OCI-LY3 (cell line): ENCODE data around the gene ALDH1L1.

Experiments
- H2AFZ ChIP-seq: fragments of 200-600, 300-600 bp; shearing (Covaris generic); 2 replicates; pipeline ENCODE4 v1.6.0; 2014; ENCODE audit warnings: antibody characterized with exemption, low read depth, low read length
- H3K27ac ChIP-seq: fragments of 200-600, 300-600 bp; sonication (generic); 2 replicates; pipeline ENCODE4 v1.5.1; 2014; ENCODE audit warnings: mild to moderate bottlenecking, low read length, moderate library complexity, mixed read lengths
- H3K27me3 ChIP-seq: fragments of 200-600, 300-600 bp; sonication (generic); 2 replicates; pipeline ENCODE4 v1.6.1; 2014; ENCODE audit warnings: low read depth, low read length, mixed read lengths
- H3K36me3 ChIP-seq: fragments of 200-600, 300-600 bp; sonication (generic); replicated peaks from 2 replicates; pipeline ENCODE3; 2014; ENCODE audit warnings: low read depth, low read length, mixed read lengths
- H3K4me1 ChIP-seq: fragments of 300-600, 200-600 bp; sonication (generic); 2 replicates; pipeline ENCODE4 v1.6.1; 2014; ENCODE audit warnings: low read length, mixed read lengths
- H3K4me2 ChIP-seq: fragments of 200-600, 300-600 bp; sonication (generic); 2 replicates; pipeline ENCODE4 v1.6.1; 2014; ENCODE audit warnings: low read length, mixed read lengths
- H3K4me3 ChIP-seq: fragments of 300-600, 200-600 bp; sonication (generic); 2 replicates; pipeline ENCODE4 v1.5.1; 2014; ENCODE audit warnings: antibody characterized with exemption, mild to moderate bottlenecking, low read length, moderate library complexity
- H3K79me2 ChIP-seq: fragments of 300-600, 200-600 bp; shearing (Covaris generic); 2 replicates; pipeline ENCODE4 v1.6.1; 2014; ENCODE audit warnings: mild to moderate bottlenecking, low read length, mixed read lengths
- H3K9ac ChIP-seq: fragments of 300-600, 200-600 bp; shearing (Covaris generic); 2 replicates; pipeline ENCODE4 v1.6.0; 2014; ENCODE audit warnings: mild to moderate bottlenecking, low read length, moderate library complexity
- H3K9me3 ChIP-seq: fragments of 200-600, 300-600 bp; shearing (Covaris generic); 2 replicates; pipeline ENCODE4 v1.6.1; 2014; ENCODE audit warnings: low read length, mixed read lengths; ENCODE audit not compliant: insufficient read depth
- H4K20me1 ChIP-seq: fragments of 200-600, 300-600 bp; sonication (generic); 2 replicates; pipeline ENCODE4 v1.6.1; 2016; ENCODE audit warnings: low read length, mixed read lengths; ENCODE audit not compliant: insufficient read depth
- EZH2phosphoT487 ChIP-seq: fragments of 200-600 bp; shearing (Covaris generic); IDR thresholded peaks from 2 replicates; pipeline ENCODE4 v1.6.1; 2018; ENCODE audit warnings: antibody characterized with exemption, mixed run types, low read depth
- TF ChIP-seq, protein P1 (sequence below): fragments of 200-600, 300-600 bp; sonication (generic); IDR thresholded peaks from 2 replicates; pipeline ENCODE4 v1.5.1; 2014; ENCODE audit warnings: antibody characterized with exemption, low read length, low read depth

ALDH1L1 gene

GRCh38 chr3:126205717-126206655 lies 25.6 kb upstream of the ALDH1L1 start:
- H3K27ac ChIP-seq = no peak overlapping the region
- H3K9me3 ChIP-seq = no peaks in the 10 kb centered on the region
- no peaks in the 10 kb centered on the region for H3K4me1 ChIP-seq
- peaks cover 5% of the 10 kb centered on the region; the same call in 1 of the 2 replicates for H3K27me3 ChIP-seq
- no peak overlapping the region for H3K4me2 ChIP-seq
- no peak overlapping the region for H3K9ac ChIP-seq
- no peak overlapping the region for H2AFZ ChIP-seq
- H4K20me1 ChIP-seq = no peaks in the 10 kb centered on the region
- TF ChIP-seq, protein P1, sequence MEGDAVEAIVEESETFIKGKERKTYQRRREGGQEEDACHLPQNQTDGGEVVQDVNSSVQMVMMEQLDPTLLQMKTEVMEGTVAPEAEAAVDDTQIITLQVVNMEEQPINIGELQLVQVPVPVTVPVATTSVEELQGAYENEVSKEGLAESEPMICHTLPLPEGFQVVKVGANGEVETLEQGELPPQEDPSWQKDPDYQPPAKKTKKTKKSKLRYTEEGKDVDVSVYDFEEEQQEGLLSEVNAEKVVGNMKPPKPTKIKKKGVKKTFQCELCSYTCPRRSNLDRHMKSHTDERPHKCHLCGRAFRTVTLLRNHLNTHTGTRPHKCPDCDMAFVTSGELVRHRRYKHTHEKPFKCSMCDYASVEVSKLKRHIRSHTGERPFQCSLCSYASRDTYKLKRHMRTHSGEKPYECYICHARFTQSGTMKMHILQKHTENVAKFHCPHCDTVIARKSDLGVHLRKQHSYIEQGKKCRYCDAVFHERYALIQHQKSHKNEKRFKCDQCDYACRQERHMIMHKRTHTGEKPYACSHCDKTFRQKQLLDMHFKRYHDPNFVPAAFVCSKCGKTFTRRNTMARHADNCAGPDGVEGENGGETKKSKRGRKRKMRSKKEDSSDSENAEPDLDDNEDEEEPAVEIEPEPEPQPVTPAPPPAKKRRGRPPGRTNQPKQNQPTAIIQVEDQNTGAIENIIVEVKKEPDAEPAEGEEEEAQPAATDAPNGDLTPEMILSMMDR = no peak
- no peak for TF ChIP-seq EZH2phosphoT487
- H3K36me3 ChIP-seq = no peaks in the 10 kb centered on the region
- H3K4me3 ChIP-seq = no peak overlapping the region
- H3K79me2 ChIP-seq = no peaks in the 10 kb centered on the region

- no peak for TF ChIP-seq EZH2phosphoT487
- TF ChIP-seq, protein P1 = no peak
- Histone ChIP-seq H3K9ac (no peak overlapping the region), H3K27me3 (peaks cover 5% of the 10 kb centered on the region; the same call in 1 of the 2 replicates), H3K4me2 (no peak overlapping the region), H3K4me3 (no peak overlapping the region), H2AFZ (no peak overlapping the region), H3K4me1 (no peaks in the 10 kb centered on the region), H3K36me3 (no peaks in the 10 kb centered on the region), H3K27ac (no peak overlapping the region), H4K20me1 (no peaks in the 10 kb centered on the region), H3K9me3 (no peaks in the 10 kb centered on the region), H3K79me2 (no peaks in the 10 kb centered on the region)
Observed at GRCh38 chr3:126202680-126203079, 22.3 kb upstream of the ALDH1L1 start.

- Histone ChIP-seq H2AFZ (no peak overlapping the region), H3K9me3 (no peaks in the 10 kb centered on the region), H3K4me1 (no peaks in the 10 kb centered on the region), H3K27ac (no peak overlapping the region), H3K27me3 (peaks cover 5% of the 10 kb centered on the region; the same call in 1 of the 2 replicates), H3K4me2 (no peak overlapping the region), H3K79me2 (no peaks in the 10 kb centered on the region), H3K9ac (no peak overlapping the region), H3K4me3 (no peak overlapping the region), H4K20me1 (no peaks in the 10 kb centered on the region), H3K36me3 (no peaks in the 10 kb centered on the region)
- TF ChIP-seq EZH2phosphoT487 = no peak
- TF ChIP-seq, protein P1 = no peak
Observed at GRCh38 chr3:126202276-126202675, 21.9 kb upstream of the ALDH1L1 start.

GRCh38 chr3:126201168-126201567 lies 20.8 kb upstream of the ALDH1L1 start:
- H3K9me3 ChIP-seq = no peaks in the 10 kb centered on the region
- H3K79me2 ChIP-seq = no peaks in the 10 kb centered on the region

More at GRCh38 chr3:126201168-126201567, 20.8 kb upstream of the ALDH1L1 start:
- H3K4me1 ChIP-seq = no peaks in the 10 kb centered on the region
- no peak for TF ChIP-seq EZH2phosphoT487
- TF ChIP-seq, protein P1 = no peak
- H3K36me3 ChIP-seq = no peaks in the 10 kb centered on the region
- no peaks in the 10 kb centered on the region for H4K20me1 ChIP-seq
- peaks cover 5% of the 10 kb centered on the region; the same call in 1 of the 2 replicates for H3K27me3 ChIP-seq
- H3K4me3 ChIP-seq = no peak overlapping the region
- no peak overlapping the region for H3K27ac ChIP-seq
- H2AFZ ChIP-seq = no peak overlapping the region
- no peak overlapping the region for H3K4me2 ChIP-seq
- no peak overlapping the region for H3K9ac ChIP-seq
